GM23338 (cell line): ENCODE data around the gene HS1BP3. TPM values are rescaled to one million over a fixed set of nuclear protein-coding genes. Genes with fewer than 3 reads are reported as not detected.

Source experiments
- ATAC-seq: fragments of 200-7000 bp; cut with Tn5 transposase; 3 replicates; pipeline ENCODE4 v1.9.1; 2020
- DNase-seq: peaks from one replicate; pipeline ENCODE4 v3.0.0-alpha.2; 2015; ENCODE audit warnings: low spot score
- H2AFZ ChIP-seq: fragments of 200-600 bp; sonication (generic); 2 replicates; pipeline ENCODE4 v1.8.0; 2016; ENCODE audit warnings: antibody characterized with exemption, mild to moderate bottlenecking, moderate library complexity
- H3F3A ChIP-seq: fragments of 200-600 bp; sonication (generic); replicated peaks from 2 replicates; pipeline ENCODE4 v1.8.0; 2017; ENCODE audit warnings: antibody characterized with exemption, mixed run types, low read depth
- H3K27ac ChIP-seq: fragments of 200-600 bp; sonication (generic); 2 replicates; pipeline ENCODE4 v1.6.1; 2016; ENCODE audit warnings: low read depth
- H3K27me3 ChIP-seq: fragments of 200-600 bp; sonication (generic); 2 replicates; pipeline ENCODE4 v1.8.0; 2016; ENCODE audit warnings: mild to moderate bottlenecking, mixed run types, moderate library complexity; ENCODE audit not compliant: insufficient read depth
- H3K36me3 ChIP-seq: fragments of 200-600 bp; sonication (generic); 2 replicates; pipeline ENCODE4 v1.8.0; 2016; ENCODE audit warnings: mild to moderate bottlenecking; ENCODE audit not compliant: insufficient read depth
- H3K4me1 ChIP-seq: fragments of 200-600 bp; sonication (generic); 2 replicates; pipeline ENCODE4 v1.8.0; 2016; ENCODE audit warnings: mild to moderate bottlenecking, moderate library complexity; ENCODE audit not compliant: insufficient read depth
- H3K4me2 ChIP-seq: fragments of 200-600 bp; sonication (generic); 2 replicates; pipeline ENCODE4 v1.7.1; 2017; ENCODE audit warnings: mixed run types
- H3K4me3 ChIP-seq: fragments of 200-600 bp; sonication (generic); 2 replicates; pipeline ENCODE4 v1.6.1; 2016; ENCODE audit warnings: mixed run types
- H3K79me2 ChIP-seq: fragments of 200-600 bp; sonication (generic); replicated peaks from 2 replicates; pipeline ENCODE4 v1.8.0; 2017; ENCODE audit warnings: mild to moderate bottlenecking; ENCODE audit not compliant: insufficient read depth
- H3K9me2 ChIP-seq: fragments of 200-600 bp; sonication (generic); 2 replicates; pipeline ENCODE4 v1.8.0; 2017; ENCODE audit not compliant: insufficient read depth
- H4K20me1 ChIP-seq: fragments of 200-600 bp; sonication (generic); replicated peaks from 2 replicates; pipeline ENCODE4 v1.8.0; 2017; ENCODE audit warnings: mild to moderate bottlenecking; ENCODE audit not compliant: insufficient read depth
- H3K27ac Mint-ChIP-seq: 2 replicates; pipeline ENCODE4 v1.8.0; 2020; ENCODE audit warnings: inconsistent platforms, mild to moderate bottlenecking, moderate library complexity, mixed read lengths
- H3K27me3 Mint-ChIP-seq: 3 replicates; pipeline ENCODE4 v1.8.0; 2022; ENCODE audit warnings: low read depth, mild to moderate bottlenecking, moderate library complexity, mixed read lengths, inconsistent platforms; ENCODE audit not compliant: insufficient read depth, poor library complexity
- H3K36me3 Mint-ChIP-seq: 3 replicates; pipeline ENCODE4 v1.8.0; 2021; ENCODE audit warnings: low read depth, mild to moderate bottlenecking, inconsistent platforms, moderate library complexity, mixed read lengths
- H3K4me1 Mint-ChIP-seq: 3 replicates; pipeline ENCODE4 v1.8.0; 2020; ENCODE audit warnings: mild to moderate bottlenecking, inconsistent platforms, mixed read lengths
- H3K4me3 Mint-ChIP-seq: 3 replicates; pipeline ENCODE4 v1.8.0; 2021; ENCODE audit warnings: moderate library complexity, mild to moderate bottlenecking, inconsistent platforms, mixed read lengths
- H3K9me3 Mint-ChIP-seq: 3 replicates; pipeline ENCODE4 v1.8.0; 2020; ENCODE audit warnings: moderate library complexity, mild to moderate bottlenecking, inconsistent platforms, mixed read lengths
- ETS1 ChIP-seq: IDR thresholded peaks from 2 replicates; pipeline ENCODE4 v1.6.1; 2016; ENCODE audit warnings: antibody characterized with exemption
- EZH2 ChIP-seq: fragments of 200-600 bp; sonication (generic); IDR thresholded peaks from one replicate; pipeline ENCODE4 v1.8.0; 2017; ENCODE audit warnings: antibody characterized with exemption, mild to moderate bottlenecking, low read depth; ENCODE audit not compliant: unreplicated experiment
- EZH2phosphoT487 ChIP-seq: fragments of 200-600 bp; sonication (generic); IDR thresholded peaks from one replicate; pipeline ENCODE4 v1.8.1; 2018; ENCODE audit warnings: antibody characterized with exemption; ENCODE audit not compliant: unreplicated experiment
- JUNB ChIP-seq: IDR thresholded peaks from one replicate; pipeline ENCODE4 v1.6.1; 2016; ENCODE audit warnings: antibody characterized with exemption; ENCODE audit not compliant: unreplicated experiment
- NANOG ChIP-seq: IDR thresholded peaks from 2 replicates; pipeline ENCODE4 v1.6.1; 2016; ENCODE audit warnings: antibody characterized with exemption, borderline replicate concordance
- STAT1 ChIP-seq: IDR thresholded peaks from one replicate; pipeline ENCODE4 v1.6.1; 2016; ENCODE audit warnings: antibody characterized with exemption; ENCODE audit not compliant: unreplicated experiment
- ZNF331 ChIP-seq: fragments of 250-450 bp; sonication (Bioruptor Pico); IDR thresholded peaks from 2 replicates; pipeline ENCODE4 v1.5.0; 2020; ENCODE audit warnings: low read depth, mild to moderate bottlenecking, moderate library complexity
- ZNF462 ChIP-seq: fragments of 250-450 bp; sonication (Bioruptor Pico); IDR thresholded peaks from 2 replicates; pipeline ENCODE4 v1.5.0; 2020; ENCODE audit warnings: mild to moderate bottlenecking, moderate library complexity
- polyA plus RNA-seq: library from polyadenylated mRNA; unstranded; fragments of >200 nt; fragmentation: Nextera tagmentation; extraction: Ambion mirVana; gene quantifications from 2 replicates; pipeline ENCODE4 v1.2.1, GENCODE V29; 2016
- total RNA-seq: library from RNA; depleted of rRNA; stranded (reverse); fragments of >200 nt; shearing (Covaris generic); gene quantifications from 2 replicates; pipeline ENCODE4 v1.2.3, GENCODE V29; 2014
- TF ChIP-seq, protein P1 (sequence below), 2 experiments: fragments of 200-600 bp in 1 of 2; sonication (generic) in 1 of 2; conservative IDR thresholded peaks; 2 replicates each; pipeline versions ENCODE4 v1.5.1 to v1.6.1; 2016 to 2017; ENCODE audit warnings: antibody characterized with exemption in 2 of 2, low read depth in 2 of 2, mild to moderate bottlenecking in 2 of 2, moderate library complexity in 1 of 2
- TF ChIP-seq, protein P2 (sequence below): IDR thresholded peaks from one replicate; pipeline ENCODE4 v1.6.1; 2018; ENCODE audit warnings: antibody characterized with exemption; ENCODE audit not compliant: unreplicated experiment

The HS1BP3 gene
- total and polyA plus RNA-seq, 2 experiments from 2014 or later = 7.2 to 15.0 TPM

DNA sequence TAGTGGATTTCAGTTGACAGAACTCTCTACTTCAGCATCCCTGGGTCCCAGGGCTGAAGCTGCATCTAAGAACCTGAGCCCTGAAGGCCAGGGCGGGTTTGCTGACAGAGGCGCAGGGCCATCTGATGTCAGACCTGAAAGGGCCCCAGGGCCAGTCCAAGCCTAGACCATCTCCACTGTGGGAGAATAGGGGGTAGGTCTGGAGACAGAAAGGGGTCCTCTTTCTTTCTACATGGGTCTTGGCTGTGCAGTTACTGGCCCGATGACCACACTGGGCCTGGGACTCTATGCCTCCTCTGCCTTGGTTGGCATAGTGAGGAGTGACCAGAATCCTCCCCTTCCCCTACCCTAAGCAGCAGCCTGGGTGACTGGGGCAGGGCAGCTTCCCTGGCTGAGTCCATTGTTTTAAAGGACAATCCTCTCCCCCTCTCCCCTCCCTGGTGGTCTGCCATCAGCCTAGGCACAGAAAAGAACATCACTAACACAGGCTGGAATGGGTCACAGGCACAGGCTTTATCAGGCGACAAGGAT lies 34.5 kb downstream of the HS1BP3 start:
- Mint-ChIP-seq H3K36me3 (no peaks in the 10 kb centered on the region), H3K4me1 (peaks cover 20% of the 10 kb centered on the region), H3K27me3 (peaks cover 7% of the 10 kb centered on the region), H3K9me3 (no peaks in the 10 kb centered on the region), H3K4me3 (no peak overlapping the region), H3K27ac (no peak overlapping the region)
- DNase-seq (no peak), ATAC-seq (no peak)
- Histone ChIP-seq H3K27ac (no peak overlapping the region), H3K4me3 (no peak overlapping the region), H3F3A (no peaks in the 10 kb centered on the region), H3K4me2 (no peak overlapping the region), H2AFZ (no peak overlapping the region), H3K79me2 (no peaks in the 10 kb centered on the region), H3K36me3 (no peaks in the 10 kb centered on the region), H4K20me1 (no peaks in the 10 kb centered on the region), H3K9me2 (no peaks in the 10 kb centered on the region), H3K27me3 (no peaks in the 10 kb centered on the region), H3K4me1 (0 out of 2 replicates have a peak, but pooled peaks cover 8% of the 10 kb centered on the region)
- TF ChIP-seq, protein P1, sequence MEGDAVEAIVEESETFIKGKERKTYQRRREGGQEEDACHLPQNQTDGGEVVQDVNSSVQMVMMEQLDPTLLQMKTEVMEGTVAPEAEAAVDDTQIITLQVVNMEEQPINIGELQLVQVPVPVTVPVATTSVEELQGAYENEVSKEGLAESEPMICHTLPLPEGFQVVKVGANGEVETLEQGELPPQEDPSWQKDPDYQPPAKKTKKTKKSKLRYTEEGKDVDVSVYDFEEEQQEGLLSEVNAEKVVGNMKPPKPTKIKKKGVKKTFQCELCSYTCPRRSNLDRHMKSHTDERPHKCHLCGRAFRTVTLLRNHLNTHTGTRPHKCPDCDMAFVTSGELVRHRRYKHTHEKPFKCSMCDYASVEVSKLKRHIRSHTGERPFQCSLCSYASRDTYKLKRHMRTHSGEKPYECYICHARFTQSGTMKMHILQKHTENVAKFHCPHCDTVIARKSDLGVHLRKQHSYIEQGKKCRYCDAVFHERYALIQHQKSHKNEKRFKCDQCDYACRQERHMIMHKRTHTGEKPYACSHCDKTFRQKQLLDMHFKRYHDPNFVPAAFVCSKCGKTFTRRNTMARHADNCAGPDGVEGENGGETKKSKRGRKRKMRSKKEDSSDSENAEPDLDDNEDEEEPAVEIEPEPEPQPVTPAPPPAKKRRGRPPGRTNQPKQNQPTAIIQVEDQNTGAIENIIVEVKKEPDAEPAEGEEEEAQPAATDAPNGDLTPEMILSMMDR (conservative IDR thresholded peaks at IDR 0.05; ENCODE audit: low read depth in 2 of 2) = no peak
- TF ChIP-seq ZNF331 (CRISPR knock-in tag) (no peak), JUNB (no peak), EZH2 (no peak), NANOG (no peak), ETS1 (no peak), STAT1 (no peak), EZH2phosphoT487 (no peak), ZNF462 (CRISPR knock-in tag) (no peak)
- TF ChIP-seq, protein P2, sequence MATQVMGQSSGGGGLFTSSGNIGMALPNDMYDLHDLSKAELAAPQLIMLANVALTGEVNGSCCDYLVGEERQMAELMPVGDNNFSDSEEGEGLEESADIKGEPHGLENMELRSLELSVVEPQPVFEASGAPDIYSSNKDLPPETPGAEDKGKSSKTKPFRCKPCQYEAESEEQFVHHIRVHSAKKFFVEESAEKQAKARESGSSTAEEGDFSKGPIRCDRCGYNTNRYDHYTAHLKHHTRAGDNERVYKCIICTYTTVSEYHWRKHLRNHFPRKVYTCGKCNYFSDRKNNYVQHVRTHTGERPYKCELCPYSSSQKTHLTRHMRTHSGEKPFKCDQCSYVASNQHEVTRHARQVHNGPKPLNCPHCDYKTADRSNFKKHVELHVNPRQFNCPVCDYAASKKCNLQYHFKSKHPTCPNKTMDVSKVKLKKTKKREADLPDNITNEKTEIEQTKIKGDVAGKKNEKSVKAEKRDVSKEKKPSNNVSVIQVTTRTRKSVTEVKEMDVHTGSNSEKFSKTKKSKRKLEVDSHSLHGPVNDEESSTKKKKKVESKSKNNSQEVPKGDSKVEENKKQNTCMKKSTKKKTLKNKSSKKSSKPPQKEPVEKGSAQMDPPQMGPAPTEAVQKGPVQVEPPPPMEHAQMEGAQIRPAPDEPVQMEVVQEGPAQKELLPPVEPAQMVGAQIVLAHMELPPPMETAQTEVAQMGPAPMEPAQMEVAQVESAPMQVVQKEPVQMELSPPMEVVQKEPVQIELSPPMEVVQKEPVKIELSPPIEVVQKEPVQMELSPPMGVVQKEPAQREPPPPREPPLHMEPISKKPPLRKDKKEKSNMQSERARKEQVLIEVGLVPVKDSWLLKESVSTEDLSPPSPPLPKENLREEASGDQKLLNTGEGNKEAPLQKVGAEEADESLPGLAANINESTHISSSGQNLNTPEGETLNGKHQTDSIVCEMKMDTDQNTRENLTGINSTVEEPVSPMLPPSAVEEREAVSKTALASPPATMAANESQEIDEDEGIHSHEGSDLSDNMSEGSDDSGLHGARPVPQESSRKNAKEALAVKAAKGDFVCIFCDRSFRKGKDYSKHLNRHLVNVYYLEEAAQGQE = no peak
